WTC11 (cell line): ENCODE measurements around the gene CORIN. TPM values are rescaled to one million over a fixed set of nuclear protein-coding genes. Genes with fewer than 3 reads are reported as not detected.
"Not testable (repeated sequence)": the region's sequence is repeated elsewhere in the genome, so short reads cannot be mapped to it uniquely, and the experiment has no call there.

Experiments
- ATAC-seq: fragments of 200-7000 bp; cut with Tn5 transposase; 2 replicates; pipeline ENCODE4 v1.10.0; 2021; ENCODE audit warnings: mild to moderate bottlenecking, moderate library complexity
- CTCF ChIA-PET: fragments of 300-600 bp; sonication (Branson Sonifier 250); formaldehyde crosslinking; loops from one replicate; lab custom pipeline; 2021; ENCODE audit warnings: antibody characterized with exemption; lab: Charles Lee
- POLR2A ChIA-PET: fragments of 350-600 bp; sonication (Branson Sonifier 250); formaldehyde crosslinking; loops from one replicate; lab custom pipeline; 2021; ENCODE audit warnings: antibody characterized with exemption; lab: Charles Lee
- DNase-seq: peaks from one replicate; pipeline ENCODE4 v3.0.0; 2021; ENCODE audit warnings: low spot score
- H3K27ac Mint-ChIP-seq: 2 replicates; pipeline ENCODE4 v1.8.0; 2021; ENCODE audit warnings: mixed read lengths
- H3K27me3 Mint-ChIP-seq: 2 replicates; pipeline ENCODE4 v1.8.0; 2021; ENCODE audit warnings: low read depth, mild to moderate bottlenecking, moderate library complexity, mixed read lengths
- H3K36me3 Mint-ChIP-seq: 2 replicates; pipeline ENCODE4 v1.8.0; 2021; ENCODE audit warnings: mixed read lengths
- H3K4me1 Mint-ChIP-seq: 2 replicates; pipeline ENCODE4 v1.8.0; 2022; ENCODE audit warnings: mixed read lengths
- H3K4me3 Mint-ChIP-seq: 2 replicates; pipeline ENCODE4 v1.8.0; 2021; ENCODE audit warnings: mild to moderate bottlenecking, moderate library complexity, mixed read lengths
- H3K9me3 Mint-ChIP-seq: 2 replicates; pipeline ENCODE4 v1.8.0; 2021; ENCODE audit warnings: mixed read lengths
- ATF6 ChIP-seq: sonication (generic); formaldehyde crosslinking; IDR thresholded peaks from 2 replicates; pipeline ENCODE4 v1.8.1; 2023; ENCODE audit warnings: mild to moderate bottlenecking, missing genetic modification reagents
- FOXJ3 ChIP-seq: sonication (generic); formaldehyde crosslinking; IDR thresholded peaks from 2 replicates; pipeline ENCODE4 v1.9.0; 2021; ENCODE audit warnings: missing genetic modification reagents, mild to moderate bottlenecking, borderline replicate concordance
- FOXK1 ChIP-seq: sonication (generic); formaldehyde crosslinking; IDR thresholded peaks from 2 replicates; pipeline ENCODE4 v1.8.0; 2022; ENCODE audit warnings: mild to moderate bottlenecking, moderate library complexity, missing genetic modification reagents
- MXD4 ChIP-seq: fragments of 250-450 bp; sonication (Bioruptor Pico); IDR thresholded peaks from 2 replicates; pipeline ENCODE4 v1.8.0; 2021; ENCODE audit warnings: mild to moderate bottlenecking, moderate library complexity, borderline replicate concordance
- NFYB ChIP-seq: sonication (generic); formaldehyde crosslinking; conservative IDR thresholded peaks from 2 replicates; pipeline ENCODE4 v1.8.0; 2022; ENCODE audit warnings: low read depth, missing genetic modification reagents
- RELA ChIP-seq: sonication (generic); formaldehyde crosslinking; IDR thresholded peaks from 2 replicates; pipeline ENCODE4 v1.8.1; 2022; ENCODE audit warnings: missing genetic modification reagents, mild to moderate bottlenecking, borderline replicate concordance
- SP1 ChIP-seq: sonication (generic); formaldehyde crosslinking; conservative IDR thresholded peaks from 2 replicates; pipeline ENCODE4 v1.8.1; 2022; ENCODE audit warnings: missing genetic modification reagents
- TEAD1 ChIP-seq: sonication (generic); formaldehyde crosslinking; IDR thresholded peaks from 2 replicates; pipeline ENCODE4 v1.8.0; 2022; ENCODE audit warnings: mild to moderate bottlenecking, missing genetic modification reagents
- ZNF121 ChIP-seq: sonication (generic); formaldehyde crosslinking; IDR thresholded peaks from 2 replicates; pipeline ENCODE4 v1.8.0; 2023; ENCODE audit warnings: missing genetic modification reagents
- ZNF396 ChIP-seq: fragments of 250-450 bp; sonication (Bioruptor Pico); IDR thresholded peaks from 2 replicates; pipeline ENCODE4 v1.8.0; 2021; ENCODE audit warnings: mild to moderate bottlenecking, moderate library complexity, borderline replicate concordance
- ZNF532 ChIP-seq: fragments of 250-450 bp; sonication (Bioruptor Pico); IDR thresholded peaks from 2 replicates; pipeline ENCODE4 v1.9.0; 2021; ENCODE audit warnings: mild to moderate bottlenecking, borderline replicate concordance
- ZNF671 ChIP-seq: fragments of 250-450 bp; sonication (Bioruptor Pico); IDR thresholded peaks from 2 replicates; pipeline ENCODE4 v1.8.0; 2021; ENCODE audit warnings: mild to moderate bottlenecking
- ZSCAN18 ChIP-seq: fragments of 250-450 bp; sonication (Bioruptor Pico); IDR thresholded peaks from 2 replicates; pipeline ENCODE4 v2.1.2; 2022; ENCODE audit warnings: mild to moderate bottlenecking, moderate library complexity
- total RNA-seq: library from RNA; stranded (reverse); gene quantifications from 3 replicates; pipeline ENCODE4 v1.2.3, GENCODE V29; 2021

Gene CORIN
- total RNA-seq, 1 experiment from 2014 or later, result 0.33 TPM

GRCh38 chr4:47711183-47711582, 126.7 kb downstream of the CORIN start:
- peak; percentile 79 for ATAC-seq
- H3K4me1 Mint-ChIP-seq, result peaks cover 15% of the 10 kb centered on the region

GRCh38 chr4:47706352-47706751, 131.5 kb downstream of the CORIN start:
- H3K36me3 Mint-ChIP-seq, H3K27me3 Mint-ChIP-seq, H3K27ac Mint-ChIP-seq, DNase-seq, ATAC-seq, POLR2A ChIA-PET, H3K4me3 Mint-ChIP-seq, H3K9me3 Mint-ChIP-seq: not testable (repeated sequence)
- H3K4me1 Mint-ChIP-seq, result peaks cover 21% of the 10 kb centered on the region
- CTCF ChIA-PET, result interaction anchor here (17.3 kb wide), 1 partner anchor 132 kb away, joined by 470 read pairs; the partner anchor contains the start of gene CORIN

More at GRCh38 chr4:47711183-47711582, 126.7 kb downstream of the CORIN start:
- TF ChIP-seq ATF6 (CRISPR knock-in tag), result no peak
- no peak for TF ChIP-seq TEAD1 (CRISPR knock-in tag)
- TF ChIP-seq ZSCAN18 (CRISPR knock-in tag), result no peak
- TF ChIP-seq, all 79 proteins: peak for 0
- Mint-ChIP-seq H3K27ac (no peak overlapping the region), H3K36me3 (no peaks in the 10 kb centered on the region), H3K27me3 (no peaks in the 10 kb centered on the region), H3K9me3 (no peaks in the 10 kb centered on the region), H3K4me3 (no peak overlapping the region)
- ChIA-PET CTCF (interaction anchor here (17.3 kb wide), 1 partner anchor 128 kb away, joined by 470 read pairs; the partner anchor contains the start of gene CORIN), POLR2A (interaction anchor here (0.5 kb wide), 1 partner anchor 24 kb away, joined by 4 read pairs; no protein-coding TSS in a partner anchor)
- no peak for DNase-seq

- ATAC-seq (no peak), DNase-seq (no peak)
- no peak overlapping the region for H3K27ac Mint-ChIP-seq
- TF ChIP-seq TEAD1 (CRISPR knock-in tag) (no peak), ATF6 (CRISPR knock-in tag) (no peak), RELA (no peak), ZNF532 (CRISPR knock-in tag) (no peak), SP1 (CRISPR knock-in tag) (no peak), MXD4 (CRISPR knock-in tag) (no peak), ZNF121 (CRISPR knock-in tag) (no peak), ZNF671 (CRISPR knock-in tag) (no peak), ZNF396 (CRISPR knock-in tag) (no peak), FOXJ3 (no peak), NFYB (CRISPR knock-in tag) (no peak), FOXK1 (no peak)
- POLR2A ChIA-PET, result interaction anchor here (1.2 kb wide), 1 partner anchor 131 kb away, joined by 7 read pairs; no protein-coding TSS in a partner anchor
- no peak overlapping the region for H3K4me3 Mint-ChIP-seq
- H3K4me1 Mint-ChIP-seq, result peaks cover 19% of the 10 kb centered on the region
- no peaks in the 10 kb centered on the region for H3K27me3 Mint-ChIP-seq
- no peaks in the 10 kb centered on the region for H3K9me3 Mint-ChIP-seq
- no peaks in the 10 kb centered on the region for H3K36me3 Mint-ChIP-seq
- CTCF ChIA-PET, result interaction anchor here (0.7 to 17.3 kb wide), 22 partner anchors 9 to 228 kb away, joined by 3 to 470 read pairs (median 4); partner anchors contain the start of gene CORIN
These were observed 132.4 kb downstream of the CORIN start for GRCh38 chr4:47705326-47705981.
